Choroid plexus epithelial cell (primary cell): ENCODE measurements around the gene BCAN.

Experiments used
- DNase-seq: peaks from one replicate; pipeline ENCODE4 v3.0.0-alpha.2; 2010; ENCODE audit warnings: low read depth
- H3K4me3 ChIP-seq: 2 replicates; pipeline ENCODE4 v1.5.1; 2011; ENCODE audit warnings: low read depth, mild to moderate bottlenecking, control low read depth, low read length, moderate library complexity
- TF ChIP-seq, protein P1 (sequence below): conservative IDR thresholded peaks from 2 replicates; pipeline ENCODE4 v1.5.1; 2011; ENCODE audit warnings: low read depth, mild to moderate bottlenecking, control low read depth, inconsistent platforms, low read length, moderate library complexity

The BCAN gene

DNA sequence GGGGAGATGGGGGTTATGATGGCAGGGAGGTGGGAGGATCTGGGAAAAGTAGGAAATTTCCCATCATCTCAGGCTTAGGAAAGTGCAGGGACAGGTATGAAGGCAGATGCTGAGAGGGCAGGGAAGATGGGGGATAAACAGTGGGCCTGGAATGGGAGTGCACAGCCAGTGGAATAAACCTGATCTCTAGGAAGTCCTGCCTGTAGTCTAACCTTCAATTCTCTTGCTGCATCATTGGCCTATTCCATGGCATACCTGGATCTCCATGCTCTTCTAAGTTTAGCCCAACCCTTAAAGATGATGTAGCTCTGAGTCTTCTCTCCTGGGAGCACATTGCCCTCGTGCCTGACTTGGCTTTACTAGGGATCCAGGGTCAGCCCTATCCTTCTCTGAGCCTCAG is 2.7 kb downstream of the BCAN start:
- DNase-seq: no peak
- TF ChIP-seq, protein P1, sequence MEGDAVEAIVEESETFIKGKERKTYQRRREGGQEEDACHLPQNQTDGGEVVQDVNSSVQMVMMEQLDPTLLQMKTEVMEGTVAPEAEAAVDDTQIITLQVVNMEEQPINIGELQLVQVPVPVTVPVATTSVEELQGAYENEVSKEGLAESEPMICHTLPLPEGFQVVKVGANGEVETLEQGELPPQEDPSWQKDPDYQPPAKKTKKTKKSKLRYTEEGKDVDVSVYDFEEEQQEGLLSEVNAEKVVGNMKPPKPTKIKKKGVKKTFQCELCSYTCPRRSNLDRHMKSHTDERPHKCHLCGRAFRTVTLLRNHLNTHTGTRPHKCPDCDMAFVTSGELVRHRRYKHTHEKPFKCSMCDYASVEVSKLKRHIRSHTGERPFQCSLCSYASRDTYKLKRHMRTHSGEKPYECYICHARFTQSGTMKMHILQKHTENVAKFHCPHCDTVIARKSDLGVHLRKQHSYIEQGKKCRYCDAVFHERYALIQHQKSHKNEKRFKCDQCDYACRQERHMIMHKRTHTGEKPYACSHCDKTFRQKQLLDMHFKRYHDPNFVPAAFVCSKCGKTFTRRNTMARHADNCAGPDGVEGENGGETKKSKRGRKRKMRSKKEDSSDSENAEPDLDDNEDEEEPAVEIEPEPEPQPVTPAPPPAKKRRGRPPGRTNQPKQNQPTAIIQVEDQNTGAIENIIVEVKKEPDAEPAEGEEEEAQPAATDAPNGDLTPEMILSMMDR: no peak
- H3K4me3 ChIP-seq: no peak overlapping the region

DNA sequence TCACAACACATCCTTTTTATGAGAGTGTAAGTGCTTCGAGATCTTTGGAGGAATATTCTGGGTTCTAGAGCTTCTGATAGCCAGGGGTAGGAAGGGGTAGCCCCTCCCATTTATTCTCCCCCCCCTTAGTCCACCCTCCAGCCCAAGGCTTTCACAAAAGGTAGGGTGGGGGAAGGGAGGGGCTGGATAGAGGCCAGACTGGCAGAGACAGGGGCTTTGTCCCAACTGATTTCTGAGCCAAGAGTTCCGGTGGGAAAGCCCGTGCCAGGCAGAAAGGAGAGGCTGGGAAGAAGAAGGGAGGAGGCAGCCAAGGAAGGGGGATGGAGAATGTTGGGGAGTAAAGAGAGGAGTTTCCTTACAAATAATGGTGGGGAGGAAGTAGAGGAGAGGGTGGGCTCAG is 3.1 kb downstream of the BCAN start:
- TF ChIP-seq, protein P1: no peak
- H3K4me3 ChIP-seq: no peak overlapping the region
- DNase-seq: no peak

DNA sequence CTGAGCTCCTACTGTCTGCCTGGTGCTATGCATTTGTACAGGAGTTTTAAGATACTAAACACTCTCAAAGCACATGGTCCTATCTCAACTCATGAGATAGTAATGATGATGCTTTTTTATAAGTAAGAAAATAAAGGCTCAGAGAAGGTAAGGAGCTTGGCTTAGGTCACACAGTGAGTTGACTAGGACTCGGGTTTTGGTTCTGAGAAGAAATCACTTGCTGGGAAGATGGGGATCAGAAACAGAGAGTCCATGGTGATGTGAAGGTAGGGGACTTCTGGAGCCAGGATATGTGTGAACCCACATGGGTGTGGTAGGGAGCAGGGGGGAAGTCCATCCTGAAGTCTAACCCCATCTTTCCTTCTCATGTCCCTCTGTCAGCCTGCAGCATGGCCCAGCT is 3.7 kb downstream of the BCAN start:
- no peak overlapping the region for H3K4me3 ChIP-seq
- TF ChIP-seq, protein P1: no peak
- no peak for DNase-seq

DNA sequence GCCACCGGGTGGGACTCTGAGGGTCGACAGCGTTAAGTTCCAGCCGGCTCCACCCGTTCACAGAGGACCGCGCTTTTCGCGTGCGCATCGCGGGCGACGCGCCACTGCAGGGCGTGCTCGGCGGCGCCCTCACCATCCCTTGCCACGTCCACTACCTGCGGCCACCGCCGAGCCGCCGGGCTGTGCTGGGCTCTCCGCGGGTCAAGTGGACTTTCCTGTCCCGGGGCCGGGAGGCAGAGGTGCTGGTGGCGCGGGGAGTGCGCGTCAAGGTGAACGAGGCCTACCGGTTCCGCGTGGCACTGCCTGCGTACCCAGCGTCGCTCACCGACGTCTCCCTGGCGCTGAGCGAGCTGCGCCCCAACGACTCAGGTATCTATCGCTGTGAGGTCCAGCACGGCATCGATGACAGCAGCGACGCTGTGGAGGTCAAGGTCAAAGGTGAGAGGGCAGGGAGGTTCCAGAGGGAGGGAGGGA is 4.9 kb downstream of the BCAN start:
- TF ChIP-seq, protein P1: no peak
- no peak for DNase-seq
- H3K4me3 ChIP-seq: no peak overlapping the region

DNA sequence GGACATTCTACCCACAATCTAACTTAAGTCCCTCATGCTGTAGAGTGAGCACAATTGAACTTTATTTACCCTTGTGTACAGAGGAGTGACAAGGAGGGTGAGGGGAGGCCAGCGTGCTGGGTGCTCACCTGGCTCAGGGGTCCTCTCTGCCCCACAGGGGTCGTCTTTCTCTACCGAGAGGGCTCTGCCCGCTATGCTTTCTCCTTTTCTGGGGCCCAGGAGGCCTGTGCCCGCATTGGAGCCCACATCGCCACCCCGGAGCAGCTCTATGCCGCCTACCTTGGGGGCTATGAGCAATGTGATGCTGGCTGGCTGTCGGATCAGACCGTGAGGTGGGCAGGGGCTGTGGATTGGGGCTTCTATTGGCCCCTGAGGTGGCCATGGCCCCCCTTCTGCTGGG is 5.4 kb downstream of the BCAN start:
- no peak for DNase-seq
- H3K4me3 ChIP-seq: no peak overlapping the region
- TF ChIP-seq, protein P1: no peak

DNA sequence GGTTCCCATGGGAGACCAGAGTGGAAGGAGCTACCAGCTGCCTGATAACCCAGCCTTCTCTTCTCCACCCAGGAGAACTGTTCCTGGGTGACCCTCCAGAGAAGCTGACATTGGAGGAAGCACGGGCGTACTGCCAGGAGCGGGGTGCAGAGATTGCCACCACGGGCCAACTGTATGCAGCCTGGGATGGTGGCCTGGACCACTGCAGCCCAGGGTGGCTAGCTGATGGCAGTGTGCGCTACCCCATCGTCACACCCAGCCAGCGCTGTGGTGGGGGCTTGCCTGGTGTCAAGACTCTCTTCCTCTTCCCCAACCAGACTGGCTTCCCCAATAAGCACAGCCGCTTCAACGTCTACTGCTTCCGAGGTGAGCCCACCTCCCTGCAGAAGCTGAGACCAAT is 6.6 kb downstream of the BCAN start:
- DNase-seq: no peak
- H3K4me3 ChIP-seq: no peak overlapping the region
- TF ChIP-seq, protein P1: no peak

DNA sequence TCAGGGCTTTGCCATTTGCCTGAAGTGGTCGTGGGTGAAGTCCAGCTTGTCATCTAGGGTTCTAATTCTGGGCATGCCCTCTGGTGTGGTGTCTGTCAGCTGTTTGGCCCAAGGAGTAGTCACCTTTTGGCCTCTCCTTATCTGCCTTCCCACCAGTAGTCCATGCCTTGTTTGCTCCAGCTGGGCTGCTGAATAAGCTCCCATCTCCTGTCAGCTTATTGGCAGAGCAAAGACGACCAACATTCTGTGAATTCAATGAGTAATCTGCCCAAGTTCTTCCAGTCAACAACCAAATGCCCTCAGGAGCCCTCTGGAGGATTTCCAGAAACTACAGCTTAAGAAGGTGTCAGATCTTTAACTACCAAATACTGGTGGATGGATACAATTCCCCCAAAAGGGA is 7.0 kb downstream of the BCAN start:
- no peak for DNase-seq
- TF ChIP-seq, protein P1: no peak
- H3K4me3 ChIP-seq: no peak overlapping the region
